Liver (tissue), 3 donors: ENCODE data around the gene TRO.

Source experiments
- HNF4G ChIP-seq: IDR thresholded peaks from 2 replicates; pipeline ENCODE4 v1.6.1; 2016; ENCODE audit warnings: antibody characterized with exemption
- TF ChIP-seq, protein P1 (sequence below): fragments of 150-350 bp; IDR thresholded peaks from 2 replicates; pipeline ENCODE4 v1.5.1; 2017; ENCODE audit warnings: improper control_type of control experiment, low read depth, low read length; ENCODE audit not compliant: missing input control
- TF ChIP-seq, protein P2 (sequence below): IDR thresholded peaks from 2 replicates; pipeline ENCODE4 v1.6.1; 2016; ENCODE audit warnings: antibody characterized with exemption, mild to moderate bottlenecking
- donor health status: healthy.
- donor health status: healthy.

DNA sequence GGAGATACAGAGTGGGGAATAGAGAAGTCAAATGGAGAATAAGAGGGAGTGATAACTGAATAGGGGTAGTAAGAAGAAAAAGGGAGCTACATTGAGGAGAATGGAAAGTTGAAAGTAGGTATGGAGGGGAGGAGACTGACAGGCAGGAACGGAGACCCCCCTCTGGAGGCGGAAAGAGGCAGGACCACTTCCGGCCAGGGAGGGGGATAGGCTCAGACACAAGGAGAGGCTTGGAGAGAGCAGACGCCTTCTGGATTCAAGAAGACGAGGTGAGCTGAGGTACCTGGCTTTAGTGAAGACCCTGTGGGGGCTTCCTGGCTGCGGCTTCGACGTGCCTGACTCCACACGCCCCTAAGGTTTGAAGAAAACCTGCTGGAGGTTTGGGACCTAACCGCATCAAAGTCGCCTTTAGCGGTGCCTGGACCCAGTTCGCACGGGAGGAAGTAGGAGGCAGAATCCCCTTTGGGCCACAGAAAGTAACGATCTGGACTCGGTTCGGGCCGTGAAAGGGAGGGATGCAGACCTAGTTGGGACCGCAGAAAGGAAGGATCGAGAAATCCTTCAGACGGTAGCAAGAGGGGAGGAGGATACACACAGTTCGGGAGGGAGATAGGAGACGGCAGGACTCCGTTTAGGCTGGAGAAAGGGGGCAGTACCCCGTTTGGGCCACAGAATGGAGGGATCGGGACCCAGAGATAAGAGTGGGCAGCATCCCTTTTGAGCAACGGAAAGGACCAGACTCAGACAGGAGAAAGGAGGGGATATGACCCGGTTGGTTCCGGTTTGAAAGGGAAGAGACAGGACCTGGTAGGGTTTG, at the start of gene TRO:
- TF ChIP-seq, protein P1, sequence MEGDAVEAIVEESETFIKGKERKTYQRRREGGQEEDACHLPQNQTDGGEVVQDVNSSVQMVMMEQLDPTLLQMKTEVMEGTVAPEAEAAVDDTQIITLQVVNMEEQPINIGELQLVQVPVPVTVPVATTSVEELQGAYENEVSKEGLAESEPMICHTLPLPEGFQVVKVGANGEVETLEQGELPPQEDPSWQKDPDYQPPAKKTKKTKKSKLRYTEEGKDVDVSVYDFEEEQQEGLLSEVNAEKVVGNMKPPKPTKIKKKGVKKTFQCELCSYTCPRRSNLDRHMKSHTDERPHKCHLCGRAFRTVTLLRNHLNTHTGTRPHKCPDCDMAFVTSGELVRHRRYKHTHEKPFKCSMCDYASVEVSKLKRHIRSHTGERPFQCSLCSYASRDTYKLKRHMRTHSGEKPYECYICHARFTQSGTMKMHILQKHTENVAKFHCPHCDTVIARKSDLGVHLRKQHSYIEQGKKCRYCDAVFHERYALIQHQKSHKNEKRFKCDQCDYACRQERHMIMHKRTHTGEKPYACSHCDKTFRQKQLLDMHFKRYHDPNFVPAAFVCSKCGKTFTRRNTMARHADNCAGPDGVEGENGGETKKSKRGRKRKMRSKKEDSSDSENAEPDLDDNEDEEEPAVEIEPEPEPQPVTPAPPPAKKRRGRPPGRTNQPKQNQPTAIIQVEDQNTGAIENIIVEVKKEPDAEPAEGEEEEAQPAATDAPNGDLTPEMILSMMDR = no peak
- TF ChIP-seq, protein P2, sequence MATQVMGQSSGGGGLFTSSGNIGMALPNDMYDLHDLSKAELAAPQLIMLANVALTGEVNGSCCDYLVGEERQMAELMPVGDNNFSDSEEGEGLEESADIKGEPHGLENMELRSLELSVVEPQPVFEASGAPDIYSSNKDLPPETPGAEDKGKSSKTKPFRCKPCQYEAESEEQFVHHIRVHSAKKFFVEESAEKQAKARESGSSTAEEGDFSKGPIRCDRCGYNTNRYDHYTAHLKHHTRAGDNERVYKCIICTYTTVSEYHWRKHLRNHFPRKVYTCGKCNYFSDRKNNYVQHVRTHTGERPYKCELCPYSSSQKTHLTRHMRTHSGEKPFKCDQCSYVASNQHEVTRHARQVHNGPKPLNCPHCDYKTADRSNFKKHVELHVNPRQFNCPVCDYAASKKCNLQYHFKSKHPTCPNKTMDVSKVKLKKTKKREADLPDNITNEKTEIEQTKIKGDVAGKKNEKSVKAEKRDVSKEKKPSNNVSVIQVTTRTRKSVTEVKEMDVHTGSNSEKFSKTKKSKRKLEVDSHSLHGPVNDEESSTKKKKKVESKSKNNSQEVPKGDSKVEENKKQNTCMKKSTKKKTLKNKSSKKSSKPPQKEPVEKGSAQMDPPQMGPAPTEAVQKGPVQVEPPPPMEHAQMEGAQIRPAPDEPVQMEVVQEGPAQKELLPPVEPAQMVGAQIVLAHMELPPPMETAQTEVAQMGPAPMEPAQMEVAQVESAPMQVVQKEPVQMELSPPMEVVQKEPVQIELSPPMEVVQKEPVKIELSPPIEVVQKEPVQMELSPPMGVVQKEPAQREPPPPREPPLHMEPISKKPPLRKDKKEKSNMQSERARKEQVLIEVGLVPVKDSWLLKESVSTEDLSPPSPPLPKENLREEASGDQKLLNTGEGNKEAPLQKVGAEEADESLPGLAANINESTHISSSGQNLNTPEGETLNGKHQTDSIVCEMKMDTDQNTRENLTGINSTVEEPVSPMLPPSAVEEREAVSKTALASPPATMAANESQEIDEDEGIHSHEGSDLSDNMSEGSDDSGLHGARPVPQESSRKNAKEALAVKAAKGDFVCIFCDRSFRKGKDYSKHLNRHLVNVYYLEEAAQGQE = no peak
- TF ChIP-seq HNF4G = no peak
